Loucy (cell line): ENCODE results near the gene RGR.

Experiments
- CTCF ChIP-seq: fragments of 200-600 bp; sonication (generic); conservative IDR thresholded peaks from 2 replicates; pipeline ENCODE4 v1.5.1; 2014; ENCODE audit warnings: mild to moderate bottlenecking, antibody characterized with exemption, low read length
- EZH2phosphoT487 ChIP-seq: fragments of 200-600 bp; IDR thresholded peaks from 2 replicates; pipeline ENCODE4 v1.6.1; 2018; ENCODE audit warnings: antibody characterized with exemption, mild to moderate bottlenecking, moderate library complexity, borderline replicate concordance

GRCh38 chr10:84212014-84212413 lies 32.8 kb upstream of the RGR start:
- no peak for TF ChIP-seq CTCF
- TF ChIP-seq EZH2phosphoT487 = no peak
